ENCODE measurements around the gene SMYD3.
"Not testable (repeated sequence)": the region's sequence is repeated elsewhere in the genome, so short reads cannot be mapped to it uniquely, and the experiment has no call there.

GRCh38 chr1:245774931-245775330 is 732.1 kb downstream of the SMYD3 start:
- TF ChIP-seq POLR2AphosphoS5, POLR2A (IDR thresholded peaks at IDR 0.05): not testable (repeated sequence)
